HL-60/S4 (cell line): ENCODE data around the gene DPP4.

Source experiments
- in situ Hi-C: fragments of 300-500 bp; cut with MboI; formaldehyde crosslinking; loops from 2 replicates; pipeline ENCODE4 v1.14.3; 2022; ENCODE audit warnings: low sequenced_read_pairs

The DPP4 gene

DNA sequence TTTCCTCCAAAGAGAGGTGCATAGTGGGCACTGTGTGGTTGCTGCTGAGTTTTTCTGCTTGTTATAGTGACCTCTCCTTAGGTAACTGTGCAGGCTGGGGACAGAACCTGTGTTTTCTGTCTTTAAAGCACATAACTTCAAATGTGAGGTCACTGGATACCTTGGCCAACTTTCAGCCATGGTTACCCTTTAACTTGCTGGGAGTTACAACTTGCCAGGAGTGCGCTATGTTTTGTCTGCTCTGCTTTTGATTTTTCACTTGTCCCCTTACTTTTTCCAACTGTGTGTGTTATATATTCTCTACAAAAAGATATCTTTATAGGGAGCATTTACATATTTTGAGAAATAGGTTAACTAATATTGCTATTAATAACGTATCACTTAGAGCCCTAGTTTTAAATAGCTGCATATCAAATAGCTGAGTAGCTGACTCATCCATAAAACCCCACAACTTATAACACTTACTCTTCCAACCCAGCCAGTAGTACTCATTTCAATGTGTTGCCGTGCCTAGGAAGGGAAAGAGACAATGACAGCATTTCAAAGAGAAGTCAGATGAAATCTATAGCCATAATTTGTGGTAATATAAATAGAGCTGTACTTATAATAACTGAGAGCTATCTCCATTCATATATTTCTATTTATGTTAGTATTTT lies 51.6 kb downstream of the DPP4 start:
- in situ Hi-C loops = no loop called here

DNA sequence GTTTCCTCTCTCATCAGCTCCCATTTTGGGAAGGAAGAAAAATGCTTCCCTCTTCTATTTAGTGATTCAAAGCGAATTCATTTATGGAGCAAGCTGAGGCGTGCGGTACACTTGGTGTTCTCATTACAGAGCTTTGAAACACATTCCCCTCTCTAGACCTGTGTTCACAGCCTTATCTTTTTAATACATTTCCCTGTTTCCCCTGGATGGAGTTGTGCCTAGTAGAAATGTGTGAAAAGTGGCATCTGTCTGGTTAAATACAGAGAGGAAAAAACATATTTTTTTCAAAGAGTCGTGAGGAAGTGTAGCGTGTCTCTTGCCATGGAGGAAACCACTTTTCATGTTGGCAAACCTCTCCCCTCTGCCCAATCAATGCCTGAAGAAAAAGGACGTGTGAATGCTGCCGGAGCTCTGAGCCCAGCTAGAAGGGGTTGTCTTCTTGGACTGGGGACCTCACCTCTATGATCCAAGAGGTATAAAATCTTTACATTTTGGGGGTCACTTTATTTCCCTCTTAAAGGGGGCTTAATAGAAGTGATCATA lies 52.4 kb downstream of the DPP4 start:
- in situ Hi-C loops = no loop called here

DNA sequence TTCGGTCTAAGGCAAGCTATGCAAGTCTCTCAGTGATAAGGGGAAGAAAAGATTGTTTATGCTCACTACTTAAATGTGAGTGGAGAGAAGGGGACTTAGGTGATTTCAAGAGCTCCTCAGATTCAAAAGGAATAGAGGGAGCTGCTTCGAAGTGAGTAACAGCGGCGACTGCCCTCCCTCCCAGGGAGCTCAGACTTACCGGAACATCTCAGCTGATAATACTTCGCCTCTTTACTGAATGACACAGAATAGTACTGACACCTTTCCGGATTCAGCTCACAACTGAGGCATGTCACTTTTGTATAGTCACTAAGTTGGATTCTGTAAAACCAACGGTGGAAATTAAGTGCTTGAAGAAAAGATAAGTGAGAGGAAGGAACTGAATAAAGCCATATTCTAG lies 55.5 kb downstream of the DPP4 start:
- in situ Hi-C loops = no loop called here

DNA sequence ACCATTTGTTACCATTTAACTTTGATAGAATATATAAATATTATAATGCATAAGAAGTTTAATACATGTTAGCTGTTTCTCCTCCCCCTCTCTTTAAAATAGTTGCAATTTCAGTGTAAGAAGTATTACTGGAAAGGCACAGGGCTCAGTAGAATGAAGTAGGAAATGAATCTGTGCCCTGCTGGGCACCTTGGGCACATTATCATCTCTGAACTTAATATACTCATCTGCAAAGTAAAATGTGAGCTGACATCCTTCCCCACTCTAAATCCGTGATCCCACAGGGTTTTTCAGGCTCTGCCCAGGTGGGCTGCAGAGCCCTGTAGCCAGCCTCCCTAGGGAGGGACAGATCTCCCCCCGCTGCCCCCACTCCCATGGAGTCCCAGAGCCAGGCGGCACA lies 56.8 kb downstream of the DPP4 start:
- in situ Hi-C loops = no loop called here

DNA sequence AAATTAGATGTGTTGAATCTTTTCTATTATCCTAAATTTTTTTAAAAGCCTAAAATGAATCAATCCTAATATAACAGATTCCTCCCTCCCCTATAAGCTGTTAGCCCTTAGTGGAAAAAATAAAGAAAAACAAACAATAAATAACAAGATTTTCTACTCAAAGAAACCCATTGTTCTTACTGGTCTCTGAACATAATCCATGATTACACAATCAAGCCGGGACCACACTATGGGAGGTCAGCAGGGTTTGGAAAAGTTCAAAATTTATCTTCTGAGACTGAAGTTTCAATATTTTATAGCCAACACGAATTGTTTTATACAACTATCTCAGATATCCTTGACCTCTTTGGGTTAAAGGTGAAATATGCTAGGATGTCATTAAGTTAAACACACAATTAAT lies 57.9 kb downstream of the DPP4 start:
- in situ Hi-C loops = no loop called here

DNA sequence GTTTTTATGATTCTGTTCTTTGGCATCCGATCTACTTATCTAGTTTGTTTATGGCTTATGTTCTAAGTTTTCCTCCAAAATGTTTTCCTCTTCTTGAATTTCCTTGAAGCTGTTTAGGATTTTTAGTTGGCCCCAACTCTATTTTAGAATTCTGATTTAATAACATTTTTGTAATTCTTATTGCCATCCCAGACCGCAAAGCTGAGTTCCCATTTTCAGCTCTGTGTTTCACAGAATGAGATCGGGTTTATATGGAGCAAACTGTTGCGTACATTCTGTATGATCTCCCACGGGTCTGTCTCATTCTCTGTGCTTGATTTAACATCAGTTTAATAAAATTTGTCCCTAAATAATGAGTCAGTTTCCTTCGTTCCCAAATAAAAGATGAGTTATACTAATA lies 59.3 kb downstream of the DPP4 start:
- in situ Hi-C loops = no loop called here

DNA sequence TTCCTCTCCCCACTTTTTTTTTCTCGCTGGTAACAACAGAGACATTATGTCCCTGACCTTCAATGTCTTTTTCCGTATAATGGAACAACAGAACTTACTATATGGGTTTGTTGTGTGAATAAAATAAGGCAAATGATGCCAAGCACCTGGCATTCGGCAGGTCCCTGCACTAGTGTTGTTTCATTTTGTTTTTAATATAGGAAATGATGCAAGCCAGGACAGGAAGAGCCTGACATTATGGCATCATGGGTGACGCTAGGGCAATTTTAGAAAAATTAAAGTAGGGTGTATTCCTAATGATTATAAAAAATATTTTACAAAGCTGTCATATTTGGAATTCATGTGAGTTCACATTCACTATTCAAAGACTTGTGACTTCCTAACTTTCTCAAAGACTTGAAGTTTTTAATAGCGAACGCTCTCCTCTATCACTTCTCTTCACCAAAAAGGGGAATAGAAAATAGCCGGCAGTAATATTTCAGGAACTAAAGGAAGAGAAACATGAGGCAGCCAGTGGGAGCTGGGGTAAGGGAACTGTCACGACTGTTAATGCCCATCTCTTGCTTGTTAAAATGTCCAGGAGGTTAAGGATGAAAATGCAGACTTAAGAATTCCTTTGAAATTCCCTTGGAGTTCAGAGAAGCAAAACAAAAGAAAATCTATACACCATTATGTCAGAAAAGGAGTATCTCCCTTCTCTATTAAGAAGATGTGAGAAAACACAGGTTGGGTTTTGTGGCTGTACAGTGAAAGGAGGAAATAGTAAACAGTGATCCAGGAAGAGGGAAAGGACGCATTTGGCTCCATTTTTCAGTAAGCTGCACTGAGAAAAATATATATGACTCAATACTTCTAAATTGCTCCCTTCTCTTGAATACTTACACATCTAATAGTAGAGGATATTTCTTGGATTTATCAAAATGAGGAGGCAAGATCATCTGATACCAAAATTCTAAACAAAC lies 60.2 kb downstream of the DPP4 start:
- in situ Hi-C loops = no loop called here

DNA sequence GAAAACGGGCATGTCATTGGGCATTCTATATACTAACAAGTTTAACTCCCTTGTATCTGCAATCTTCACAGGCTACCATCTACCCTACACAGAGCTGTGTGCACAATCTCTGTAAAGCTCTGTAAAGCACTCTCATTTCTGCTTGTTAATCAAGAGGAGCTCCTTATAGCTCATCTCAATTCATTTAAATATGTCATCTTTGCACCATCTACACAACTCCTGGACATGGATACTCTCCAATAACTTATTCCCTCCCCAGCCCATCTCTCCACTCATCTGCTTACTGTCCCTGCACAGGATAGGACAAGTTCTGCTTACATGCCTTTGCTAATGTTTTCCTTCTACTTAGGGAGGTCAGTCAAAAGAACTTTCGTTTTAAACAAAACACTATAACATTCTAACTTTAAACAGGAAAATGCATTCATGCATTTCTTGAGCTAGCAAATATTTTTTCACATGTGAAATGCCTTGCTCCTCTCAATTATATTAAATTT lies 61.4 kb downstream of the DPP4 start:
- in situ Hi-C loops = no loop called here

DNA sequence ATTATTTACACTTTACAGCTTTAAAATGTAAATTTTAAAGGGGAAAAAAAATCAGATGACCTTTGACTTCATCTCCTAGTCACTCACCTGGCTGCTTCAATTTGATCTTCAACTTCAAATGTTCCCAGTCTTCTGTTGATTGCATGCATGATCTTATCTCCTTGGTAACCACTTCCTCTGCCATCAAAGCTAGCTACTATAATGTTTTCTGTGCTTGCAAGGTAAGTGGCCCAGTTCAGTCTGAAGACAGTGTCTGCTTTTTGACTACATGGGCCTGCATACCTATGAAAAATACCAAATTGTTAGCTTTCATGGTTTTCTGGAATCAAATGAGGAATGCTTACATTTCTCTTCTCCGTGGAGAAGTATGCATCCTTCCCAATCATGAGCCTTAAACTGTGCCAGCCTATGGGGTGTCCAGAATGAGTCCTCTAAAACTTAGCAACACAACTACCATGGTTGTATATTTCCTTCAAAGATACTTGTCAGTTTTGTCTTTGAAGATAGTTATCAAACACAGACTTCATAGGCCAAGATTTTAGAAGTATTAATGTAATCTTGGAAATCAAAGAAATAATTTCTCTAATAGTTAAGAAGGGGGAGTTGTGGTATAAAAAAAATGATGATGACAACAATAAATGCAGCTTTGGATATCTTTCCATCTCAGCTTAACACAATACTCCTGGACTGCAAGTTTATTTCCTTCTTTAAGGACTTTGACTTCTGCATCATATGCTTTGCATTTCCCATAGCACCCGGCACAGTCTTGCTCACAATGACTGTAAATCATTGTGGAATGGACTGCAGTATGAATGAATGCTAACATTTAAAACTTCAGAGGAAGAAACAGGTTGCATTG lies 62.1 kb downstream of the DPP4 start:
- in situ Hi-C loops = no loop called here

DNA sequence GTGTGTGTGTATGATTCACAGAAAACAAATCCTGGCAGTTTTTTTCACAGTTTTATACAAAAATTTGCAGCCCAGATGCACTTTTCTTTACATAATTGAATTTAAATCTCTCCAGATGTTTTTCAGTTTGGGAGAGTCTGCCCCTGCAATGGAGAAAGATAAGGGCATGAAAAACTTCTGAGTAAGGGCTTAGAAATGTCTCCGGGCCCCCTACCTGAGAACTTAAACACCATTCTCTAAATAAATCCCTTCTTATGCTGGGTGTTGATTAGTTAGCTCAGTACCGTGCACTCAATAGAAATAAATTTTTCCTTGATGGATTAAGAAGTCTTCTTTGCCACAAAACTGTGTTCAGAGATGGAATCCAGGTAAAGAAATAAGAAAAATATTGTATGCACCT lies 64.5 kb downstream of the DPP4 start:
- in situ Hi-C loops = no loop called here

DNA sequence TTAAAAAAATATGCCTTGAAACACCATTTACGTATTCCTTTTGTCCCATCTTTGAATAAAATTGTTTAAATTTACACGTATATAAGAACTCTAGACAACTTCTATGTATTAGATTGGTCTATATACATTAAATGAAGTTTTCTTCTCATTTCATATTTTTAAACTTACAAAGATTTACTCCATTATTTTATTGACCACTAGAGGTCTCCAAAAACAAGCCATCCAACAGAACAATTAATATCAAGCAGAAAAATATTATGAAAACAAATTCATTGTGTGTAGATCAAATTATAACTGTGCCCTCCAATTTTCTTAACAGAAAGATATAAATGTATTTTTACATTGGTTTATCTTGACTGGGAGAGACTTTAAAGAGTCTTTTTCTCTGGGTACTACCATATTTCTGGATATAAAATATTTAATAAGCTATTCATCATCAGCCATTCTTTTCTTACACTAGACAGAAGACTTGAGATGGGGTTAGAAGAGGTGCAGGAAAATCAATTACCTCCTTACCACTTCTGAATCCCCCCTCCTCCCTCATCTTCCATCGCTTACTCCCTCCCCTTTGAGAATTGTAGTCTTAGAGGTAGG lies 66.5 kb downstream of the DPP4 start:
- in situ Hi-C loops = no loop called here

DNA sequence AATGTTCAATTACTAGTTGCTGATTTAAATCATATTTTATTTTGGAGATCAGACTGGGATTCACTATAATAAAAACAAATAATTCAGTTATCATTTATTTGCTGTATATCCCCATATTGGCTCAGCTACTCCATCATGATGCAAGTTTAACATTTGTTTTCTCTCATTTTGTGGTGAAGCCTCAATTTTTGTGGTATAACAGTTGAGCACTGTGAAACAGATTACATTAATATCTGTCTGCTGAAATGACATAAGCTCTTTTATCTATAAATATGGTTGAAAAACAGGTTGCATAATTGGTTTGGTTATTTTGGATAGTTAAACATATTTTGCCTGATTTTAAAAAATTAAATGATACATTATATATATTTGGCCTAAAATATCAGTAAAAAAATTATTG lies 67.7 kb downstream of the DPP4 start:
- in situ Hi-C loops = no loop called here

DNA sequence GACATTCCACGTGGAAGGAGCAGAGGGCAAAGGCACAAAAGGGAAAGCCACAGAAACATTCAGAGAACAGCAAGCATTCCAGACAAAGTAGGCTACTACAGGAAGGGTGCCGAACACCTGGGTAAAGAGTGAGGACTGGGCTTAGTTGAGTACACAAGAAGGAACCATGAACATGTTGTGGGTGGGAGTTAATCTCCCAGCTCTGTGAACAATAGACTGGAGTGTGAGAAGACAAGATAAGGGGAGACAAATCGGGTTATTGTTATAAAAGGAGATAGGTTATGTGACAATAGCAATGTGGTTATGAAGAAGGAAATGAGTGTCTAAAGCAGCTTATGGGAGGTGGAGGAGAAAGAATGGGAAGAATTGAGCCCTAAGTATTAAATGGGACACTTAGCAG lies 70.0 kb downstream of the DPP4 start:
- in situ Hi-C loops = no loop called here

DNA sequence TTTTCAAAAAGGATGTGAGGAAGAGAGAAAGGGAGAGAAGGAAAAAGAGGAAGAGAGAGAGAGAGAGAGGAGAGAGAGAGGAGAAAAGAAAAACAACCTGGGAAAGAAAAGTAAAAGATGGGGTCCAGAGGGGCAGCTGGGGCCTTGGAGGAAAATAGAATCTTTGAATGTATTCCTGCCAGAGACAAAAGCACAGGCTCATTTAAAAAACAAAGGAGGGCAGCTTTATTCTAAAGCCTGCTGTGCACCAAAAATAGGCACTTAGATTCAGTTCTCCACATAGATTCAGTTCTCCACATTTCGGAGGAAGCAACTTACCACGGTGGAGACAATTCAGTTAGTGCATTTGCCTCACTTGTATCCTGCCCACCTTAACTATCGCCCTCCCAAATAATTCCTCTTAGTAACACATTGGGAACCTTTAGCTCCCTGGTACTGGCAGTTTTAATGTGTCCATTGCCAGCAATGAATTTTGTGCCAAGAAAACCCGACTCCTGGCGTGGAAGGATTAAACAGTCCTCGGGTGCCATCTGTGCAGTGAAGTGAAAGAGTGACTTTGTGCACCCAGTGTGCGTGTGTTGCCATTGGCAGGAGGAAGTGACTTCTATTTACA lies 71.3 kb downstream of the DPP4 start:
- in situ Hi-C loops = no loop called here

DNA sequence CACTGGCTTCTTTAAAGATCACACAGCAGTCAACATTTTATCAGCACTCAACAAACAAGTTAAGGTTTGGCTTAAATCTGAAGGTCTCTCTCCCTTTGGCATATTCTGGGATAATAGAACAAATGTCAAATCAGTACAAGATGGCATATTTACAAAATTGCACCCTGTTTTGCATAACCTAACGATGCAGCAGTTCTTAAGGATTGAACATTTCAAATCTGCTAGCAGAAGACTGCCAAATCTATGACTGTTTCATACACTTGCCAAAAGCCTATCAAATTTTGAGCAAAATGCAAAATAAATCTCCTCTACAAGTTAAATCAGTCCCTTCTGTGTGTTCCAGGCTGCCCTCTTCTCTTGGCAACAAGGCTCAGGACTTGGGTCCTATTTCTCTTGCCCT lies 73.6 kb downstream of the DPP4 start:
- in situ Hi-C loops = no loop called here

DNA sequence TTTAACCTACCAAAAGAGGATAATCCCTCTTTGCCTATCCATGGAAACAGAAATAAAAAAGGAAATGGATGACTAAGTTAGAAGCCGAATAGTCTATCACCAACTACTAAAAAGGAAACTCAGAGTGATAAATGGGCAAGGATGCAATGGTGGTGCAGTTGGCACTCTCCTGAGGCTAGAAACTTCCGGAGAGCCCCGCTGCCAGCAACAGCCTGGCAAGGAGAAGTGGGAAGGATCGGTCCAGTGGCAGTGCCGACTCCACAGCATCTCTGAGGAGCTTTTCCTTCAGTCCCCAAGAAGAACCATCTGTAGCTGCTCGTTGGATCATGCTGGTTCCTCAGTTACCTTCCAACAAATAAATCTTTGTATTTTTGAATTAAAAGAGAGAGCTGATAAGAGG lies 74.7 kb downstream of the DPP4 start:
- in situ Hi-C loops = no loop called here

DNA sequence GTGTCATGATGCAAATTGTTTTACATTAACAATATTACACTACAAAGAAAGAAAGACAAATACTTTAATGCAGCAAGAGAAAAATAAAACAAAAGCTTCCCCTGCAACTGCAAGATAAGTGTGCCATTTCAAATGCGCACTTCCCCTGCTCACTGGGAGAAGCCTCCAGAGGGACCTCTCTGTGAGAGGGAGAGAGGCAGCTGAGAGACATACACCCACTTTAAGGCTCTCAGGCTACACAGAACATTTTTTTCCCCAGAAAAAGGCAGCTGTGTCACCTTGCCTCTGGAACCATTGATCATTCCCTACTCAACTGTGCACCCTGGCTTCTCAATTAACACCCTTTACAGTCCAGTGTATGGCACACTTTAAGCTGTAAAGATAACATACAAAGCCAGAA lies 75.2 kb downstream of the DPP4 start:
- in situ Hi-C loops = no loop called here

DNA sequence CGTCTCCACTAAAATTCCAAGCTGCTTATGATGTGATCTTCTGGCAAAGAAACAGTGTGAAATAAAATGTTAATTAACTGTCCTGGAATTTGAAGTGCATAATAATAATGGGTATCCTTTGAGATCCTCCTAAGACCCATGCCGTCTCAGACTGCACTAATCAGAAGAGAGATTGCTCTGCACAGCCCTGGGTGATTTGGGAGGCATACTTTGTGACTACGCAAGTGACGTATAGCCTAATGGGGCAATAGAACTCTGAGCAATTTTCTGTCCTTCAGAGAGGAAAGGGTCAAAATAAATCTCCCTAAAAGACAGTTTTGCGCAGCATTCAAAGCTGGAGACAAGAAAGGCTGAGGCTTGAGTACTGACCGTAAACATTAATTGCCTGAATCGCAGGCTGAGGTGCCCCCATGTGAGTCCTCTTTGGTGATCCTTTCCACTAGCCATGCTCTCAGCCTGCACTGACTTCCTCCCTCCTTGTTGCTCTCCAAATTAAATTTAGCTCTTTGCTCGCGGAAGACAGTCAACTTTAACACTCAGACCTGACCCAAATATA lies 76.0 kb downstream of the DPP4 start:
- in situ Hi-C loops = no loop called here

DNA sequence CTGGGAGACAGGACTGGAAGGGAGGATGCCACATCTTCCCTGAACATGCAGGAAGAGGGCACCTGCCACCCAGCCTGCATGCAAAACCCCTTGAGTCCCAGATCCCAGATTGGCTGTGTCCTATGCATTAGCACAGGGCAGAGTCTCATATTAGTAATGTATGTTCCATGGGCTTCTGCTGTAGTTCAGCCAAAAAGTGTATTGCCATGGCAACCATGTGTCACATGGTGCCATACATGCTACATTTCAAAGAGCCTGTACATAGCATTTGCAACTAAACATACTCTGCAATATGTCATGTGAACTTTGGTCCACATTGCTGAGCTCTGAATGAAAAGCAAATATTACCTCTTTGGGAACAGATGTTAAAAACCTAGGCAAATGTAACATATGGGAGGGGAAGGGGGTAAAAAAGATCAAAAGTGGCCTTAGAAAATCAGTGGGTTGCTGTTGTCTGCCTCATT lies 78.4 kb downstream of the DPP4 start:
- in situ Hi-C loops = no loop called here
